ENCODE data around the gene KIRREL1.

DNA sequence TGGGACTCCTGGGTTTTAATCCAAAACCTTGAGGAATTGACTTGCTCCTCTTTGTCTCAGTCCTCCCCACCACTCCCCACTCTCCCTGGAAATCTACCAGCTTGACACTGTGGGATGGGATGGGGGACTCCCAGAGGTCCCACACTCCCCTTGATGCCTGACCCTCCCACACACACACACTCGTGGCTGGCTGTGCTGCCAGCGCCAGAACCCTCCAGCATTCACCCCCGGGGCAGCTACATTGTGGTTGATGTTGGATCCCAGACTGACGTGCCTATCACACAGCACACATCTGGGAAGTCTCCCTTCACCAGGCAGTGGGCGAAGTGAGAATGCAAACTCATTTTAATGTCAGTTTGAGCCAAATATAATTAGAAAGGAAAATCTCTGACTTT is 10.0 kb downstream of the KIRREL1 start:
- no peak for TF ChIP-seq CTCF (IDR thresholded peaks at IDR 0.05)
- no peak for TF ChIP-seq POLR2A (IDR thresholded peaks at IDR 0.05)
